GM10847 (cell line): ENCODE results near the gene SV2A.

ENCODE experiments used
- POLR2A ChIP-seq: IDR thresholded peaks from 2 replicates; pipeline ENCODE4 v1.6.1; 2011; ENCODE audit not compliant: insufficient read length; ENCODE audit errors: extremely low read depth

Gene SV2A

GRCh38 chr1:149883598-149884247 is 33.9 kb downstream of the SV2A start:
- TF ChIP-seq POLR2A, result no peak

- TF ChIP-seq POLR2A, result no peak
These were observed 35.8 kb downstream of the SV2A start for GRCh38 chr1:149881876-149882275.

- no peak for TF ChIP-seq POLR2A
These were observed 38.1 kb downstream of the SV2A start for GRCh38 chr1:149879556-149879955.

GRCh38 chr1:149877211-149877946 is 40.3 kb downstream of the SV2A start:
- TF ChIP-seq POLR2A, result no peak
